Erythroblast (primary cell): Measurements from ENCODE around the gene ZNF391.

Experiments
- GATA1 ChIP-seq: IDR thresholded peaks from 2 replicates; pipeline ENCODE4 v1.6.1; 2011; ENCODE audit warnings: low read depth, mild to moderate bottlenecking, control low read depth, low read length, moderate library complexity
- POLR2A ChIP-seq: IDR thresholded peaks from 2 replicates; pipeline ENCODE4 v1.6.1; 2011; ENCODE audit warnings: mild to moderate bottlenecking, low read length

- TF ChIP-seq POLR2A (no peak), GATA1 (no peak)
Measured at GRCh38 chr6:27358786-27359185, 29.8 kb upstream of the ZNF391 start.
